Measurements from ENCODE around the gene PTPN2.
"Not testable (repeated sequence)": the region's sequence is repeated elsewhere in the genome, so short reads cannot be mapped to it uniquely, and the experiment has no call there.

Gene PTPN2

GRCh38 chr18:12883684-12884405 is at the start of gene PTPN2:
Gene PTPN2, minus strand, starts transcription at chr18:12884237. Its CDS starts 96 bp downstream, at chr18:12884141.
- peak; percentile 93 for DNase-seq (ENCODE audit: low spot score)

- no peak for DNase-seq (ENCODE audit: low spot score)
These were observed 49.3 kb upstream of the PTPN2 start for GRCh38 chr18:12933327-12933726.

GRCh38 chr18:12930908-12931307 is 46.9 kb upstream of the PTPN2 start:
- DNase-seq (ENCODE audit: low spot score), result no peak

GRCh38 chr18:12930376-12930775 is 46.3 kb upstream of the PTPN2 start:
- no peak for DNase-seq (ENCODE audit: low spot score)

- DNase-seq (ENCODE audit: low spot score), result no peak
These were observed 45.5 kb upstream of the PTPN2 start for GRCh38 chr18:12929477-12930083.

- DNase-seq (ENCODE audit: low spot score), result no peak
These were observed 44.6 kb upstream of the PTPN2 start for GRCh38 chr18:12928641-12929040.

- DNase-seq (ENCODE audit: low spot score), result no peak
These were observed 44.2 kb upstream of the PTPN2 start for GRCh38 chr18:12928206-12928605.

GRCh38 chr18:12924616-12925015 is 40.6 kb upstream of the PTPN2 start:
- DNase-seq (ENCODE audit: low spot score), result no peak

GRCh38 chr18:12922266-12922665 is 38.2 kb upstream of the PTPN2 start:
- no peak for DNase-seq (ENCODE audit: low spot score)

- DNase-seq (ENCODE audit: low spot score), result peak; percentile 53
These were observed 37.1 kb upstream of the PTPN2 start for GRCh38 chr18:12921178-12921577.

- DNase-seq (ENCODE audit: low spot score), result no peak
These were observed 28.1 kb upstream of the PTPN2 start for GRCh38 chr18:12911929-12912703.

- DNase-seq (ENCODE audit: low spot score), result peak; percentile 29
These were observed 27.2 kb upstream of the PTPN2 start for GRCh38 chr18:12911025-12911928.

GRCh38 chr18:12908706-12909105 is 24.7 kb upstream of the PTPN2 start:
- no peak for DNase-seq (ENCODE audit: low spot score)

- DNase-seq (ENCODE audit: low spot score), result no peak
These were observed 23.4 kb upstream of the PTPN2 start for GRCh38 chr18:12907258-12907925.

- DNase-seq (ENCODE audit: low spot score), result no peak
These were observed 22.7 kb upstream of the PTPN2 start for GRCh38 chr18:12906773-12907172.

- no peak for DNase-seq (ENCODE audit: low spot score)
These were observed 22.1 kb upstream of the PTPN2 start for GRCh38 chr18:12906119-12906518.

- peak; percentile 84 for DNase-seq (ENCODE audit: low spot score)
These were observed 20.0 kb upstream of the PTPN2 start for GRCh38 chr18:12904012-12904516.

- not testable (repeated sequence) for DNase-seq (ENCODE audit: low spot score)
These were observed 17.2 kb upstream of the PTPN2 start for GRCh38 chr18:12901208-12901607.

- DNase-seq (ENCODE audit: low spot score), result not testable (repeated sequence)
These were observed 12.8 kb upstream of the PTPN2 start for GRCh38 chr18:12896784-12897333.

GRCh38 chr18:12895626-12896025 is 11.6 kb upstream of the PTPN2 start:
- no peak for DNase-seq (ENCODE audit: low spot score)

GRCh38 chr18:12895014-12895413 is 11.0 kb upstream of the PTPN2 start:
- no peak for DNase-seq (ENCODE audit: low spot score)

All from CD4-positive, alpha-beta T cell treated with Interleukin-15 for 4 hours (primary cell).